Left colon (tissue), 2 donors: ENCODE results near the gene PKDREJ. TPM values are rescaled to one million over a fixed set of nuclear protein-coding genes. Genes with fewer than 3 reads are reported as not detected.
A peak's percentile ranks its signal among the peaks of the same experiment; 100 is the strongest.

Experiments used
- ATAC-seq: fragments of 200-7000 bp; cut with Tn5 transposase; one replicate; pipeline ENCODE4 v1.9.1; 2020; ENCODE audit warnings: mild to moderate bottlenecking, moderate library complexity
- DNase-seq, 2 donors: peaks; one replicate each; pipeline ENCODE4 v3.0.0-alpha.2; 2020
- intact Hi-C, 2 donors: fragments of 100-400 bp; cut with DNase I in 1 of 2; cut with micrococcal nuclease in 1 of 2; formaldehyde crosslinking; loops; one replicate each; pipeline versions ENCODE4 v1.11.2 to v1.14.0; 2022; cut with DNase I, micrococcal nuclease
- total RNA-seq, 2 donors: library from RNA; stranded (reverse); fragmentation: NEBNext Ultra II Directional; extraction: Animal tissue kit (Norgen Biotek cat#: 25700); gene quantifications; one replicate each; pipeline ENCODE4 v1.2.1, GENCODE V29; 2021
- donor health status: DM: no; HTN: no; CAD: no.
- donor health status: DM: yes; HTN: yes; CAD: no.

Gene PKDREJ
- total RNA-seq, 2 donors from 2014 or later, result 0.42 to 0.55 TPM

DNA sequence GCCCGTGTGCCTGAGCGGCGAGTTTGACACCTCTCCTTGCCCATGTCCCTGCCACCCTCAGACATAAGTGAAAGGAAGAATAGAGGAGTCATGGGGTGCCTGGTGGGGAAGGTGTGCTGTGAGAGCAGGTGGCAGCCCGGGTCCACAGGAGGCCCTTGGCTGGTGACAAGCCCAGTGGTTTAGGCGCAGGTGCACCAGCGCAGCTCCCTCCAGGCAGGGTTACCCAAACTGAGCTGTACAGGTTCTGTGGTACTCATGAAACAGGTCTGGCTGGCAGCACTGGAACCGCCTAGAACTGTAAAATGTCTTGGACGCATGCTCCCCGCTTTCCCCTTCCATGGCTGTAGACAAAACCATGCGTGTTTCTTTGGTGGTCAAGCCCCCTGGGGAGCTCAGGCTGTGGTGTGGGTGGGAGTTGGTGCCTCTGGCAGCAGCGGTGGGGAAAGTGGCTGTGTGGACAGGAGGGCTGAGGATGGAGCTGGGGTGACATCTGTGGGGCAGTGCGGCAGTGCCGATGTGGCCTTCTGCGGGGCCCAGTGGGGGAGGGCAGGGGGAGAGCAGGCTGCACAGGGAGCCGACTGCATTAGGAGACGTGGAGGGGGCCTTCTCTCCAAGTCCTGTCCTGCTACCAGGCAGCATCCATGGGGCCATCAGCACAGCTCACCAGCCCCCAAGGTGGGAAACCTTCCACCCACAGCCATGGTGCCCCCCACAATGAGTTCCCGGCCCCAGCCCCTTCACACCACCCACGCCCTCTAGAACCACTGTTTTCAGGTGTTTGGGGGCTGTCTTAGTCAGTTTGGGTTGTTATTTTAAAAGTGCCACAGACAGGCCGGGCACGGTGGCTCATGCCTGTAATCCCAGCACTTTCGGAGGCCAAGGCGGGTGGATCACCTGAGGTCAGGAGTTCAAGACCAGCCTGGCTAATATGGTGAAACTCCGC lies 28.0 kb upstream of the PKDREJ start:
- no peak for DNase-seq
- intact Hi-C loops, result no loop called here

DNA sequence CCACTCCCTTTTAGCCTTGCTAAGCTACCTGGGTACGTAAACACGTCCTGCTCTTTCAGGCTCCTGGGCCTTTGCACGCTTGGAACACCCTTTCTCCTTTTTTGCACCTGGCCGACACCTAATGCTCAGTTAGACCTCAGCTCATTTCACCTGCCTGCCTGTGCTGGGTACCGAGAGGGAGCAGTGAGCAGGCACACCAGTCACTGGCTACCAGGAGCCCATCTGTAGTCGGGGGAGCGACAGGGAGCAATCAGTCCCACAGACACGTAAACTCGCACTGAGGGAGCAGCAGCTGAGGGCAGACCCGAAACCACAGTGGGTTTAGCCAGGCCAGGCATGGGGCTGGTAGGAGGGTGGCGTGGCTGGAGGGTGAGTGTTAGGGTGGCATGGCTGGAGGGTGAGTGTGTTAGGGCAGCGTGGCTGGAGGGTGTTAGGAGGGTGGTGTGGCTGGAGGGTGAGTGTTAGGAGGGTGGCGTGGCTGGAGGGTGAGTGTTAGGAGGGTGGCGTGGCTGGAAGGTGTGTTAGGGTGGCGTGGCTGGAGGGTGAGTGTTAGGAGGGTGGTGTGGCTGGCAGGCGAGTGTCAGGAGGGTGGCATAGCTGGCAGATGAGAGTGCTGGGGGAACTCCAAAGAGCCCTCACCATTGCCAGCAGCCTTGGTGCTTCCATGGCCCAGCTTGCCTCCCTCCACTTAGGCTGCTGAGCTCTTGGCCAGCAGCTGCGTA lies 27.1 kb upstream of the PKDREJ start:
- ATAC-seq (no peak), DNase-seq (no peak)
- intact Hi-C loops, result no loop called here

More for the DNA sequence above, 28.0 kb upstream of the PKDREJ start:
- no peak for ATAC-seq

DNA sequence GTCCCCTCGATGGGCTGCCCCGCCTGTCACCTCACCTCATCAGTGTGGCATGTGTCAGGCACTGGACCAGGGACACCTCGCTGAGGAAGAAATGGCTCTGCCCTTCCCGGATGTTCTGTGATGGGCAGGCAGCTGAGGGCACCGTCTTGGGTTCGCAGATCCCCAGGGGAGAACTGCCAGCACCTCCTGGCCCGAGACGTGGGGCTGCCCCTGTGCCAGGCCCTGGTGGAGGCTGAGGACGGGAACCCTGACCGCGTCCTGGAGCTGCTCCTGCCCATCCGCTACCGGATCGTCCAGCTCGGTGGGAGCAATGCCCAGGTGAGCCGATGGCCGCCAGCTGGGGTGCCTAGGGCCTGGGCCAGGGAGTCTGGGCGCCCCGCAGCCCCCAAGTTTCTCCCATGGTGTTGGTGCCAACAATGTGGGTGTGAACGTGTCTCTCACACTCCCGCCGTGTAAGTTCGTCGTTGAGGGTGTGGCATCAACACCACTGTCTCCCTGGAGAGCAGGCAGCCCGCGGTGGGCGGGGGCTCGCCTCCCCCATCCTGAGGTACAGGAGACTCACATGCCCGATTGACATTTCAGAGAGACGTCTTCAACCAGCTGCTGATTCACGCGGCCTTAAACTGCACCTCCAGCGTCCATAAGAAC lies 26.2 kb upstream of the PKDREJ start:
- DNase-seq (no peak), ATAC-seq (no peak)
- intact Hi-C loops, result no loop called here

DNA sequence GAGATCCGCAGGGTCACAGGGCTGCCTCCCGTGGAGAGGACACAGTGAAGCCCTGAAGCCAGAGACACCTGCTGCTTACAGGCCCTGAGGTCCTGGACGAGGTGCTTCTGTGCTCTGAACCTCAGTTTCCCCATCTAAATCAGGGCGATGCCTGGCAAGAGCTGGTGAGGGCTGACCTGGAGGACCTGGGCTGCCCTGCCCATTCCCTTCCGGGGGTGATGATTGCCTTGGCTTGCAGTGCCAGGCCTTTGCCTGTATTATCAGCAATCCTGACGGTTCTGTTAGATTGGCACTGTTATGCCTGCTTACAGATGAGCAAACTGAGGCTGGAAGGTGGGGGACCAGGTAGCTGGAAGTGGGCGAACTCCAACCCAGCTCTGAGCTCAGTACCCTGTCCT lies 25.7 kb upstream of the PKDREJ start:
- intact Hi-C loops, result no loop called here
- no peak for DNase-seq

DNA sequence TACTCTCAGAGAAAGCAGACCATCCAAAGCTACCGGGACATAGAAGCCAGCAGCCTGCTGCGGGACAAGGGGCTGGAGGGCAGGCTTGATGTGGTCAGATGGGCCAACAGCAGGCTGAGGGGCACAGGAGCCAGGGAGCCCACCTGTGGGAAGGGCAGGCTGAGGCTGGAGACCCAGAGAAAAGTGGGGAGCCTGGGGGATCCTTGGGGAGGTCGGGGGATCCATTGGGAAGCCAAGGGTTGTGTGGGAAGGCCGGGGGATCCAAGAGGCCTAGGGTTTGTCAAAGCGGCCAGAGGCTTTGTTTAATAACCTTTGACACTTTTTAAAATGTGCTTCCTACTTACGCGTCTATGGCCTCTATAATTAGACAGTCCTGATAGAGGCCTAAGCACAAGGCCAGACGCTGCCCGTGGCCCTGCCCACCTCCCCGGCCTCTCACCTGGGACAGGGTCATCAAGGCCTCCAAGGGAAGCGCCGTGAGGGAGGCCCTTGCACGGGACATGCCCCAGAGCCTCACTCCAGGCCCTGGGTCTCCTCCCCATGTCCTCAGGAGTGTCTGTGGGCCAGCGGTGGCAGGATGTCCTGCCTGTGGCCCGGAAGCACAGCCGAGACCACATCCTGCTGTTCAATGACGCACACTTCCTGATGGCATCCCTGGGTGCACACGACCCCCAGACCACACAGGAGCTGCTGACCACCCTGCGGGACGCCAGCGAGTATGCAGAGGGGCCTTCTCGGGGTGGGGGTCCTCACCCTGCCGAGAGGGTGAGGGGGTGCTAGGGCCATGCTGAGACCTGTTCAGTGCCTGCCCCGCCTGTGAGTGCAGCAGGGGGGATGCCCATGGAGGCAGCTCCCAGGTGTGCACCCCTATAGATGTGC lies 25.0 kb upstream of the PKDREJ start:
- intact Hi-C loops, result no loop called here
- ATAC-seq (peak; percentile 33), DNase-seq (peak; percentile 46 to 62)

More for the DNA sequence above, 25.7 kb upstream of the PKDREJ start:
- no peak for ATAC-seq

DNA sequence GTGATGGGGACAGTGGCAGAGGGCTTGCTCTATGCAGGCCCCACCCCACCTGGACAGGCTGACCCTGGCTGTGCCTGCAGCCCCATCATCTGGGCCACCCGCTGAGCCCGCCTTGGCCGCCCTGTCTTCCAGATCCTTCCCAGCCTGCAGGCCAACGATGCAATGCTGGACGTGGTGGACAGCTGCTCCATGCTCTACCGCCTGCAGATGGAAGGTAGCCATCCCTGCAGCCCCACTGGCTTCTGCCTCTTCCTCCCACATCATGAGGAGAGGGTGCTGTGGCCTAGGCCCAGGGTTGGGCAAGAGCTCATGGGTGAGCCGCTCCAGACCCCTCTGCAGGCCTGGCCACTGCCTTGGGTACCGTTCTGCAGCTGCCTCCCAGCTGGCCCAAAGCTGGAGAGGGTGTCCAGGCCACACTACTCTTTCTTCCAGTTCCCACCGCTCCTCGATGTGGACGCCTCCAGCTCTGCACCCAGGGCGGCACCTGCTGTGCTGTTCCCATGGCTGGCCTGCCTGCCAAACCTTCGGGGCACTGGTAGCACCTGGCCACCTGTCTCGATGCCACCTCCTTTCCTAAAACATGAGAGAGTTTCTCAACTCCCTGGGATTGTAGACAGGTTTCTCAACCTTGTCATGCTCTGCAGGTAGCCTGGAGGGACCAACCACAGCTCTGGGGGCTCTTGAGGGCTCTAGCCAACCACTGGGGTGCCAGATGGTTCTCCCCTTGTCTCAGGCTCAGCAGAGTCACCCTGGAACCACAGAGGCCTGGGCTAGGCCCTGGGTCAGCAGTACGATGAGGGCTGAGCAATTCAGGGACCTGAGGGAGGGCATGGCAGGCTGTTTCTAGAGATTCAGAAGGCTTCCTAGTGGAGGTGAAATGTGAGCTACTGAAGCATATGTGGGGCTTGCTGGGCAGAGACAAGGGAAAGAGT lies 24.1 kb upstream of the PKDREJ start:
- ATAC-seq, result no peak
- intact Hi-C loops, result no loop called here
- no peak for DNase-seq

DNA sequence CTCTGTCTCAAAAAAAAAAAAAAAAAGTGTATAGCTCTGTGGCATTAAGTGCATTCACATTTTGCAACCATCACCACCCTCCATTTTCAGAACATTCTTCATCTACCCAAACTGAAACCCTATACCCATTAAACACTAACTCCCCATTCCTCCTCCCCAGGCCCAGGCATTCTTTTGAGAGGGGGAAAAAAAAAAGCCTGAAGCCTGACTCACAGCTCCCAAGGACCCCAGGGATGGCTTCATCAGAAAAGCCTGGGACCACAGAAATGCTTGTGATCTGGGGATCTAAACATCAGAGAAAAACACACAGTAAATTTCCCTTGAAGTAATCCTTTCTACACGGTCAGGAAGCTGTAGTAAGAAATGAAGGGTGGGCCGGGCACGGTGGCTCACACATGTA lies 22.9 kb upstream of the PKDREJ start:
- ATAC-seq (no peak), DNase-seq (no peak)
- intact Hi-C loops, result no loop called here

DNA sequence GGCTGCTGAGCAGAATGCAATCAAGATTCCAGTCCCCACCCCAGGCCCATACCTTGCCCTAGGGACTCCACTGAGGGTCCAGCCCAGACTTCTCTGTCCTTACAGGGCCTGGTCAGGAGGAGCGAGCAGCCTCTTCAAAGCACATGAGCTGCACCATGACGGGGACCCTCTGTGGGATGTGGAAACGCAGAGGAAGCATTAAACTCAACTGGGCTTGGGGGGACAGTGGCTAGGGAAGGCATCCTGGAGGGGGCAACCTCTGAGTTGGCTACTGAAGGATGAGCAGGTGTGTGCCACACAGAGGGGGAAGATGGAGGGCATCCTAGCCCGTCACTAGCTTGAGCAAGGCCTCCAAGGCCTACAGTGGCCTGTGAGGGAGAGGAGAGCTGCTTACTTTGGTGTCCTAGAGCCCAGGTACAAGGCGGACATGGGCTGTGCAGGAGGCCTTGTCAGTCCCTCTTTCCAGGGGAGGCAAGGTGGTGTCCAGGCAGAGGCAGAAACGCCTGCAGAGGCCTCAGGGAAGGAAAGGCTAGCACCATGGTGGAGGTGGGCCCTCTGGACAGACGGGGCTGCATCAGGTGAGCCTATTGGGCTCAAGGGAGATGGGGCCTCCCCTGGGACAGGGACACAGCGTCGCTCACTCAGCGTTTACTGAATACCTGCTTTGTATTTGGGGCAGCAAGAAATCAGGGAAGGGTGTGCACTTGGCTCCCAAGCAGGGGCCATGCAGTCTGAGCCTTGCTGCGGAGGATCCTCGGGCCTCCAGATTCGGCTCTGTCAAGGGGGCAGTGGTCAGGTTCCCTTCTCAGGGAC lies 18.9 kb upstream of the PKDREJ start:
- intact Hi-C loops, result no loop called here
- ATAC-seq, result no peak

DNA sequence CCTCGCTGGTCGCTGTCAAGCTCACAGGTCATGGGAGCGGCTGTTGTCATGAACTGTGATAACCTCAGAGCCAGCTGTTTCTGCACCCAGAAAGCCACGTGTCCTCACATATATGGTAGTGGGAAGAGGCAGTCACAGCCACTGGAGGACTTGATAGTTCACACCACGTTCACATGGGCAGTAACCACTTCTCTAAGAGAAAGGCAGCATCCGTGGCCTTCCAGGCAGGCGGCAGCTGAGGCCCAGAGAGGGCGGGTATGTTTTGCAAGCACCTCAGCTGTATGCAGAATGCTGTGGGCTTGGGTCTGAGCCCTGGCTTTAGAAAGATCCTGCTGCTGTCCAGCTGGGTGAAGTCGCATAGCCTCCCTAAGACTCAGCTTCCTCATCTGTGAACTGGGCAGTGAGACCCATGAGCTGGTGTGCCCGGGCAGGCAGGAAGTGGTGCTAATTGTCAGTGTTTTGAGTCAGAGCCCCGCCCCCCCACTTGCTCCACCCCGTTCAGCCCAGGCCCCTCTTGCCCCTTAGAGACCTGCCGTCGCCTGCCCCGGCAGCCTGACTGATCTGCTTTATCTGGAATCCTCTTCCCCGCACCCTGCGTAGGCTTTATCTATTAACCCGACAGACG lies 18.0 kb upstream of the PKDREJ start:
- no peak for DNase-seq
- ATAC-seq, result no peak
- intact Hi-C loops, result no loop called here

More for the DNA sequence above, 18.9 kb upstream of the PKDREJ start:
- no peak for DNase-seq

DNA sequence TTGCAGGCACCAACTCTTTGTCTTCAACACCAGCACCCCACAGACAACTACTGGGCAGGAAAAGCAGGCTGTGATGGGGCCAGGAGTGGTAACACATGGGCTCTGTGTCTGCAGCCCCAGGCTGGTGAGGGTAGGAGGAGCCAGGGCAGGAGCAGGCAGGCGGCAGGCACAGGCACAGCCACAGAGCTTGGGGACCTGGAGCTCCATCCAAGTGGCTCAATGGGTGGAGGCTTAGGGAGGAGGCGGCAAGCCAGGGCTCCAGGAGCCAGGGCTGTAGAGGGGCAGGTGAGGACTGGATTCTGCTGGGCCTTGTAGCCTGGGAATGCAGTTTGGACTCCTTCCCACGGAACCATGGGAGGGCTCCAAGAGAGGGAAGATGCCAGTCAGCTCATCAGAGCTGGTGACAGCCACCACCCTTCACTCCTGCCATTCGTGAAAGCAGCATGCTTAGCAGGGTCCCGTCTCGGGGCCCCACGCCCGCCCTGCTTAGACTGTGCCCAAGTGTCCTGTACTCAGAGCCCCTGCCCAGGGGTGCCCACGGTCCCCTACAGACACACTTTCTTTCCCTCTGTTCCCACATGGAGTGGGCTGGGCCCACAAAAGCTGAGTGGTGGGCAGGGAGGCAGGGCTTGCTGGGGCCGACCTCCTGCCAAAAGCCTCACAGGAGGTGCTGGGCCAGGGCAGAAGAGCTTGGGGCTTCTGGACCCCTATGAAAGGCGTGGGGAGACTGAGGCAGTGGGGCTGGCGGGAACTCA lies 17.1 kb upstream of the PKDREJ start:
- intact Hi-C loops, result no loop called here
- DNase-seq, result no peak
- no peak for ATAC-seq

DNA sequence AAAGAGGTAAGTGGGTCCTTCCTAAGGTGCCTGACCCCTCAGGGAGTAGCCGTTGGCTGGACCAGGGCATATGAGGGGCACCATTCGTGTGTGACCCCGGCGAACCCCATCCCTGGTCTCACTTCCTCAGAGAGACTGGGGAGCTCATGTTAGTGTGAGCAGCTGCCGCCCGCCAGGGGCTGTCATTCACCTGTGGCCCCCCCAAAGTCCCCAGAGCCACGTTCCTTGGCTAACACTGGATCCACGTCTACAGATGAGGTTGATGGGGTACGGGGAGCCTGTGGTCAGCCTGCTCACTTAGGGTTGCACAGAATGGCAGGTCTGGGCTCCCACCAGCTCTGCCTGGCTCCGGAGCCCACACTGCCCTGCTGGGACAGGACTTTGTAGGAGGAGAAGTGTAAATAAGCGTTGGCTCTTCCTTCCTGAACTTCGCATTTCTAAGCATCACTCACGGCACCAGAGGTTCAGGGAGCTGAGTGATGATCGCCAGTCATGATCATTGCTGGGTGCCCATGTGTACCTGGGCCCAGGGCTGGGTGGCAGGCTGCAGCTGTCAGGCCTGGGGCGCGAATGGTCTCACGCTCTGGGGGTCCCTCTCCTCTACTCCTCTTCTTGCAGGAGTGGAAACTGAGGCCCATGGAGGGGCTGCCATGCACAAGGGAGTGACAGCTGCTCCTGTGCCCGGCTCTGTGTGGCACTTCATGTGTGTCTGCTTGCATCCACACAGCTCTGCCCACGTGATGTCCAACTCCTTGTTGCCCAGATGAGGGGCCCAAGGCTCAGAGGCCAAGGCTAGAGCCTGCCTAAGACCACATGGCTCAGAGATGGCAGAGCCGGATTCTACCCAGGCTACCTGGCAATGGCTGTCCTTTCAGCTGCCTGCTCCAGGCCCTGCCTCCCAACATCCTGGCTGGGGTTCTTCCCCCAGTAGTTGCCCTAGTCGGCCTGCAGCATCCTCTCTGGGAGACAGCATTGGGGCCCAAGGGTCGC lies 15.8 kb upstream of the PKDREJ start:
- intact Hi-C loops, result no loop called here
- no peak for DNase-seq
- no peak for ATAC-seq

DNA sequence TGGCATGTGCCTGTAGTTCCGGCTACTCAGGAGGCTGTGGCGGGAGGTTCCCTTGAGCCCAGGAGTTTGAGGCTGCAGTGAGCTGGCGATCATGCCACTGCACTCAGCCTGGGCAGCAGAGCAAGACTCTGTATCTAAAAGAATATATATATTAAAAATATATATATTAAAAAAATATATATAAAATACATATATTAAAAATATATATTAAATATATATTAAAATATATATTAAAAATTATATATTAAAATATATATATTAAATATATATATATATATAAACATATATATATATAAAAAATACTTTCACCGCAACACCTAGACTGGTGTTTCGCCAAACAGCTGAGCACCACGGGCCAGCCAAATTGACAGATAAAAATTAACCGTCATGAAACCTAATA lies 13.4 kb upstream of the PKDREJ start:
- no peak for DNase-seq
- no peak for ATAC-seq
- intact Hi-C loops, result no loop called here

DNA sequence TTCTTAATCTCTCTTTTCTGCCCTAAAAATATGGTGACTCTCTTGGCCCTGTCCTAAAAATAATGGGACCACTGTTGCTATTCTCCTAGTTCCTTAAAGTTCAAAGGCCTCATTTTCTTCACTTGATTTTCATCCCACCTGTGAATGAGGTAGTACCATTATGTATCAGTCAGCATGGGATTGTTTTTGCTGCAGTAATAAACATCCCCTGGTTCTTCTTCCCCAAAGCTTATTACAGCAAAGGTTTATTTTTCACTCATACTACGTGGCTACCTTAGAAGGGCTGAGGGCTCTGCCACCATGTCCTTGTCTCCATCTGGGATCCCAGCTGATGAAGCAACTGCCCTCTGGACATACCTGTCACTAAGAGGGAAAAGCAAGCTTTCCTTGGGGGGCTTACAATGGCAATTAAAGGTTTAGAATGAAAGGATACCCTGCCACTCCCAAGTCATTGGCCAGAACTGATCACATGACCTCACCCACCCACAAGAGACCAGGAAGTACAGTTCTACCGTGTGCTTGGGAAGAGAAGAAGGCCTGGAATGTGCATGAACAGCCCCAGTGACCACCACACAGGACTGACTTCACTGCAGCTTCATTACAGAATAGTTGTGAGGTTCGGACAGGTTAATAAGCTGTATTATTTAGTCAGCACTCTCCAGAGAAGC lies 12.4 kb upstream of the PKDREJ start:
- intact Hi-C loops, result no loop called here
- DNase-seq, result no peak
- peak; percentile 56 for ATAC-seq

DNA sequence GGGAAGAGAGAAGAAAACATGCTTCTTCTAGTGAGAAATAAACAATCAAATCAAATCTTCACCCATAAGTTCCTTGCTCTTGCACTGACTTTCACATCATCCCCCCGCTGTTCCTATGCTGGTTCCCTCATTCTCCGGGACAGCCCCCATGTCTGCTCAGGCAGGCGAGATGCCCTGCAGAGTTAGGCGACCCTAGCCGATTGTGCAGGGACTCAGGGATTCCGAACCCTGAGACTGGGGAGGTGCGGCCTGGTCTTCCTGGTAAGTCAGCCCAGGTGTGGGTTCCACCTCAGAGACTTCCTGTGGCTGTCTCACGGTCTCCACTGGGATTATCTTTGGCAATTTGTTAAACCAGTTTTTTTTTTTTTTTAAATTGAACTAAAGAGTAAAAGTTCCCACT lies 11.2 kb upstream of the PKDREJ start:
- ATAC-seq (no peak), DNase-seq (no peak)
- intact Hi-C loops, result no loop called here
